ENCODE measurements around the gene PANK1. TPM values are rescaled to one million over a fixed set of nuclear protein-coding genes. Genes with fewer than 3 reads are reported as not detected.

Gene PANK1
- total and polyA plus RNA-seq, 2 of the 8 experiments (the other 6 are each of a cell fraction or from before 2014, with no cell fraction given): 18.5 to 40.4 TPM

DNA sequence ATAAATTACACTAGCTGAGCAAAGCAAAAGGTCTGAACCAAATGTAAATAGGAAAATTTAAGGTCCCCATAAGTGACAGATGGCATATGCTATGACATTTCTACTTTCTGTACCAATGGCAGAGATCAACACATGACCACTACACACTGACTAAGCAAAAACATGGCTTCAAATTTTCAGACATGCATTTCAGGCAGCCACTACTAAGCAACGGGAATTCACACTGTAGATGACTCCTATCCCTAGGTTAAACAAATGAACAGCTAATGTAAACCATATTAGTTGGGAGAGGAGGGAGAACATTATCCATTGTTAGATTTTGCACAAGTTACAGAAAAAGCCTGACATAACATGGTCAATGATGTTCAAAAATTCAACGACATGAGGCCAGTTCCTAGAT lies 45.0 kb upstream of the PANK1 start:
- TF ChIP-seq CHD2 (IDR thresholded peaks at IDR 0.05; ENCODE audit: low read length) (no peak), SP1 (IDR thresholded peaks at IDR 0.05; ENCODE audit: low read depth, low read length) (no peak), SIRT6 (IDR thresholded peaks at IDR 0.05; ENCODE audit: low read length) (no peak), CHD1 (IDR thresholded peaks at IDR 0.05; ENCODE audit: low read depth, low read length) (no peak), TBP (IDR thresholded peaks at IDR 0.05; ENCODE audit: low read depth, low read length) (no peak), RBBP5 (IDR thresholded peaks at IDR 0.05; ENCODE audit: borderline replicate concordance, low read depth, low read length) (no peak), NANOG (IDR thresholded peaks at IDR 0.05; ENCODE audit: insufficient read depth, low read depth, low read length, poor library complexity, severe bottlenecking) (no peak), GTF2F1 (IDR thresholded peaks at IDR 0.05; ENCODE audit: borderline replicate concordance, low read depth, low read length) (no peak), CREB1 (IDR thresholded peaks at IDR 0.05) (no peak), POLR2A (IDR thresholded peaks at IDR 0.05; ENCODE audit: control extremely low read depth in 1 of 2, low read depth in 2 of 2, low read length in 2 of 2) (no peak)
- TF ChIP-seq, protein P1, sequence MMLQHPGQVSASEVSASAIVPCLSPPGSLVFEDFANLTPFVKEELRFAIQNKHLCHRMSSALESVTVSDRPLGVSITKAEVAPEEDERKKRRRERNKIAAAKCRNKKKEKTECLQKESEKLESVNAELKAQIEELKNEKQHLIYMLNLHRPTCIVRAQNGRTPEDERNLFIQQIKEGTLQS (IDR thresholded peaks at IDR 0.05; ENCODE audit: insufficient read depth, low read depth, low read length): no peak
- Histone ChIP-seq H4K20me1 (replicated peaks in 1 of 2; ENCODE audit: control insufficient read depth in 1 of 2, insufficient read depth in 2 of 2, low read length in 2 of 2) (no peaks in the 10 kb centered on the region), H2AK5ac (ENCODE audit: low read depth, low read length) (no peak overlapping the region), H3K9ac (replicated peaks in 1 of 4; ENCODE audit: extremely low read depth in 1 of 4, low read depth in 3 of 4, low read length in 3 of 4) (no peak overlapping the region), H3K56ac (replicated peaks; ENCODE audit: insufficient read length, low read depth, low read length) (no peak overlapping the region), H4K8ac (ENCODE audit: extremely low read depth, insufficient read depth, low read length) (no peak overlapping the region), H2BK15ac (ENCODE audit: low read length) (no peak overlapping the region), H4K91ac (replicated peaks; ENCODE audit: insufficient read length, low read length) (no peak overlapping the region), H4K5ac (ENCODE audit: insufficient read length, low read depth, low read length) (no peak overlapping the region), H3K79me1 (ENCODE audit: low read depth, low read length) (no peaks in the 10 kb centered on the region), H2AFZ (ENCODE audit: low read length) (no peak overlapping the region), H2BK12ac (ENCODE audit: low read depth, low read length) (no peak overlapping the region), H3K9me3 (ENCODE audit: insufficient read depth in 2 of 2, low read depth in 1 of 2, low read length in 1 of 2) (no peaks in the 10 kb centered on the region), H3K4me3 (ENCODE audit: extremely low read depth in 1 of 4, insufficient read depth in 2 of 4, low read depth in 3 of 4, low read length in 4 of 4) (no peak overlapping the region), H3K14ac (ENCODE audit: insufficient read length) (no peak overlapping the region), H3K23ac (ENCODE audit: insufficient read length) (no peak overlapping the region), H3K18ac (ENCODE audit: extremely low read depth, low read length) (no peak overlapping the region), H3K36me3 (ENCODE audit: control insufficient read depth in 2 of 4, insufficient read depth in 4 of 4, low read length in 3 of 4) (no peaks in the 10 kb centered on the region), H2BK120ac (replicated peaks; ENCODE audit: low read depth, low read length) (no peak overlapping the region), H3K27ac (ENCODE audit: low read depth, low read length) (no peak overlapping the region), H3K4me2 (ENCODE audit: insufficient read depth in 1 of 2, low read depth in 2 of 2, low read length in 2 of 2) (no peak overlapping the region), H3K4me1 (replicated peaks in 1 of 4; ENCODE audit: control insufficient read depth in 3 of 4, insufficient read depth in 4 of 4, low read length in 3 of 4) (no peaks in the 10 kb centered on the region; a peak in 1 of 7 replicates), H3K4ac (replicated peaks; ENCODE audit: insufficient read length, low read depth, low read length) (no peak overlapping the region), H3K27me3 (replicated peaks in 1 of 4; ENCODE audit: control insufficient read depth in 3 of 4, extremely low read depth in 1 of 4, insufficient read depth in 3 of 4, low read length in 3 of 4) (no peaks in the 10 kb centered on the region), H3K79me2 (ENCODE audit: control insufficient read depth in 1 of 2, insufficient read depth in 2 of 2, low read length in 2 of 2) (no peaks in the 10 kb centered on the region), H2BK20ac (ENCODE audit: low read length) (no peak overlapping the region), H2BK5ac (ENCODE audit: low read depth, low read length) (no peak overlapping the region), H3K23me2 (ENCODE audit: low read depth, low read length) (no peaks in the 10 kb centered on the region)
- WGBS, 2 experiments (ENCODE audit: extremely low coverage in 1 of 2, insufficient coverage in 1 of 2, insufficient read length in 1 of 2, insufficient replicate concordance in 2 of 2, low coverage in 1 of 2, low lambda C conversion rate in 2 of 2, missing lambda C conversion rate in 1 of 2): 44% methylated on average over 2 of the region's 2 CpGs; no CpG with 5 or more reads in 1 of the 2 experiments
- ChIA-PET POLR2A (ENCODE audit: partially characterized antibody) (no interaction called here), CTCF (ENCODE audit: partially characterized antibody) (interaction anchor here (1.4 kb wide), 1 partner anchor 15 kb away, joined by 5 read pairs; no protein-coding TSS in a partner anchor)
- FAIRE-seq (no peak), DNase-seq (ENCODE audit: low read depth in 1 of 2, low spot score in 2 of 2) (no peak)

Data from H1 (cell line).